ENCODE measurements around the gene SHD.
"Not testable (repeated sequence)": the region's sequence is repeated elsewhere in the genome, so short reads cannot be mapped to it uniquely, and the experiment has no call there.

SHD gene

GRCh38 chr19:4327252-4327876 is 48.3 kb downstream of the SHD start:
- Mint-ChIP-seq H3K4me1 (peaks cover 19% of the 10 kb centered on the region), H3K27ac (peak overlapping the region; percentile 86), H3K9me3 (peaks cover under 1% of the 10 kb centered on the region), H3K27me3 (ENCODE audit: low read depth, poor library complexity) (peaks cover 32% of the 10 kb centered on the region), H3K36me3 (ENCODE audit: low read depth) (peaks cover 4% of the 10 kb centered on the region), H3K4me3 (peak overlapping the region; percentile 78)
- peak; percentile 92 for DNase-seq
- TF ChIP-seq CTCF (IDR thresholded peaks at IDR 0.05): no peak

GRCh38 chr19:4327877-4328242 is 48.8 kb downstream of the SHD start:
- TF ChIP-seq CTCF (IDR thresholded peaks at IDR 0.05): no peak
- H3K9me3 Mint-ChIP-seq: no peaks in the 10 kb centered on the region
- H3K27ac Mint-ChIP-seq: peak overlapping the region; percentile 86

GRCh38 chr19:4328243-4328990 is 49.4 kb downstream of the SHD start:
- Mint-ChIP-seq H3K36me3 (ENCODE audit: low read depth) (peaks cover 4% of the 10 kb centered on the region), H3K4me3 (peak overlapping the region; percentile 78), H3K27ac (no peak overlapping the region), H3K4me1 (peaks cover 19% of the 10 kb centered on the region), H3K9me3 (no peaks in the 10 kb centered on the region), H3K27me3 (ENCODE audit: low read depth, poor library complexity) (peaks cover 32% of the 10 kb centered on the region)
- DNase-seq: peak; percentile 100
- no peak for TF ChIP-seq CTCF (IDR thresholded peaks at IDR 0.05)

More at GRCh38 chr19:4327877-4328242, 48.8 kb downstream of the SHD start:
- Mint-ChIP-seq H3K4me1 (peaks cover 19% of the 10 kb centered on the region), H3K4me3 (peak overlapping the region; percentile 78), H3K36me3 (ENCODE audit: low read depth) (peaks cover 4% of the 10 kb centered on the region), H3K27me3 (ENCODE audit: low read depth, poor library complexity) (peaks cover 32% of the 10 kb centered on the region)
- DNase-seq: no peak

GRCh38 chr19:4328991-4329681 is 50.1 kb downstream of the SHD start:
- peak; percentile 46 for DNase-seq
- H3K36me3 Mint-ChIP-seq (ENCODE audit: low read depth); H3K9me3 Mint-ChIP-seq; H3K27ac Mint-ChIP-seq: not testable (repeated sequence)
- Mint-ChIP-seq H3K4me1 (peaks cover 19% of the 10 kb centered on the region), H3K4me3 (peak overlapping the region; percentile 78), H3K27me3 (ENCODE audit: low read depth, poor library complexity) (peaks cover 32% of the 10 kb centered on the region)

- H3K4me3 Mint-ChIP-seq: no peak overlapping the region
- peaks cover 19% of the 10 kb centered on the region for H3K4me1 Mint-ChIP-seq
- peaks cover 26% of the 10 kb centered on the region for H3K27me3 Mint-ChIP-seq (ENCODE audit: low read depth, poor library complexity)
- H3K9me3 Mint-ChIP-seq: no peaks in the 10 kb centered on the region
- peaks cover 16% of the 10 kb centered on the region for H3K36me3 Mint-ChIP-seq (ENCODE audit: low read depth)
- TF ChIP-seq CTCF (IDR thresholded peaks at IDR 0.05): no peak
- DNase-seq: no peak
- H3K27ac Mint-ChIP-seq: no peak overlapping the region
Observed at GRCh38 chr19:4329858-4330257, 50.8 kb downstream of the SHD start.

- peaks cover 20% of the 10 kb centered on the region for H3K4me1 Mint-ChIP-seq
- peaks cover 22% of the 10 kb centered on the region for H3K36me3 Mint-ChIP-seq (ENCODE audit: low read depth)
- no peak for DNase-seq
- peaks cover 14% of the 10 kb centered on the region for H3K27me3 Mint-ChIP-seq (ENCODE audit: low read depth, poor library complexity)
- no peak for TF ChIP-seq CTCF (IDR thresholded peaks at IDR 0.05)
- H3K27ac Mint-ChIP-seq: no peak overlapping the region
- H3K9me3 Mint-ChIP-seq: no peaks in the 10 kb centered on the region
- no peak overlapping the region for H3K4me3 Mint-ChIP-seq
Observed at GRCh38 chr19:4334929-4335570, 56.0 kb downstream of the SHD start.
